Omental fat pad (tissue), 4 donors: ENCODE results near the gene GIMAP1. TPM values are rescaled to one million over a fixed set of nuclear protein-coding genes. Genes with fewer than 3 reads are reported as not detected.

Experiments
- ATAC-seq: fragments of 150-250 bp; one replicate; pipeline ENCODE4 v1.9.1; 2016; ENCODE audit warnings: mild to moderate bottlenecking, moderate library complexity; ENCODE audit not compliant: low FRiP score
- DNase-seq: peaks from one replicate; pipeline ENCODE4 v3.0.0-alpha.2; 2019; ENCODE audit warnings: low spot score
- total RNA-seq, 4 donors: library from RNA; depleted of rRNA; stranded (reverse); fragments of >200 nt; gene quantifications; one replicate each; pipeline ENCODE4 v1.1.0, GENCODE V29; 2016
- TF ChIP-seq, protein P1 (sequence below), 3 donors: fragments of 450-650 bp; IDR thresholded peaks; one replicate each; pipeline ENCODE4 v1.5.1; 2016 to 2017; ENCODE audit warnings: antibody characterized with exemption in 3 of 3, mild to moderate bottlenecking in 3 of 3, moderate library complexity in 2 of 3

GIMAP1 gene
- total RNA-seq, 4 donors from 2014 or later, result 2.1 to 32.2 (median 9.0) TPM

DNA sequence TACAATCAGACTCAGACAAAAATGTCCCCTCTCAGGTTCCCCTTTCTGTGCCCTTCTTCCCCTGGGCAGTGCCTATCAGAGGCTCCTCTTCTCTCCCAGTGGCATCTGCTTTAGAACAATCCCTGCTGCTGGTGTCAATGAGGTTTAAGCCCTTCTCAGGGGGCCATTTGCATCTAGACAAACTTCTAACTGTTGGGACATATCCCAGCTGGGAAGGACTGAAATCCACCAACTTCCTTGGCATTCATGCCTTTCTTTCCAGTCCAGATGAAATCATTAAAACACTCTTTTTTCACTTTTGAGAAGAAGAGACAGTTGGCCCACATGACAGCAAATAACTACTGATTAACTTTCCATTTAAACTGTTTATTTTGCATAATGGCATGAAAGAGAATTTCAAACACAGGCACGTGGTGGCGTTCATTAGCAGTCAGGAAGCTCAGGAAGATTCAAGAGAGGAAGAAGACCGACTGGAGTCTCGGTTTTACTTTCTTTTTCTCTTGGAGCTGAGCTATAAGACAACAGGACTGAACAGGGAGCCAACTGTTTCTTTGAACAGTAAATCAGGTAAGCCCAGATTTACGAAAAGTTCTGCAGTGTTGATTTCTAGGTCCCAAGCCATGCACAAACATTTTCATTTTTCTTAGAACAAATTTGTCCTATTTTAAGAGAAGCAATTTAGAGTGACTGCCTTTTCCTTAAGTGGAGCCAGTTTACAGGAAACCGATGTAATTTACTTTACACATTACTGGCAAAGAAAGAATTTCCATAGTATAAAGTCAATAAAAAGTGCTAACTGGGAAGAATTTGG lies 31.0 kb upstream of the GIMAP1 start, which contains the start of gene GIMAP2:
TSS of gene GIMAP2 (plus strand) at position 488 of the 811 bp plus-strand sequence. CDS start 1,354 bp downstream, outside the sequence.
- DNase-seq (no peak), ATAC-seq (no peak)
- TF ChIP-seq, protein P1, sequence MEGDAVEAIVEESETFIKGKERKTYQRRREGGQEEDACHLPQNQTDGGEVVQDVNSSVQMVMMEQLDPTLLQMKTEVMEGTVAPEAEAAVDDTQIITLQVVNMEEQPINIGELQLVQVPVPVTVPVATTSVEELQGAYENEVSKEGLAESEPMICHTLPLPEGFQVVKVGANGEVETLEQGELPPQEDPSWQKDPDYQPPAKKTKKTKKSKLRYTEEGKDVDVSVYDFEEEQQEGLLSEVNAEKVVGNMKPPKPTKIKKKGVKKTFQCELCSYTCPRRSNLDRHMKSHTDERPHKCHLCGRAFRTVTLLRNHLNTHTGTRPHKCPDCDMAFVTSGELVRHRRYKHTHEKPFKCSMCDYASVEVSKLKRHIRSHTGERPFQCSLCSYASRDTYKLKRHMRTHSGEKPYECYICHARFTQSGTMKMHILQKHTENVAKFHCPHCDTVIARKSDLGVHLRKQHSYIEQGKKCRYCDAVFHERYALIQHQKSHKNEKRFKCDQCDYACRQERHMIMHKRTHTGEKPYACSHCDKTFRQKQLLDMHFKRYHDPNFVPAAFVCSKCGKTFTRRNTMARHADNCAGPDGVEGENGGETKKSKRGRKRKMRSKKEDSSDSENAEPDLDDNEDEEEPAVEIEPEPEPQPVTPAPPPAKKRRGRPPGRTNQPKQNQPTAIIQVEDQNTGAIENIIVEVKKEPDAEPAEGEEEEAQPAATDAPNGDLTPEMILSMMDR (IDR thresholded peaks at IDR 0.05), result no peak

DNA sequence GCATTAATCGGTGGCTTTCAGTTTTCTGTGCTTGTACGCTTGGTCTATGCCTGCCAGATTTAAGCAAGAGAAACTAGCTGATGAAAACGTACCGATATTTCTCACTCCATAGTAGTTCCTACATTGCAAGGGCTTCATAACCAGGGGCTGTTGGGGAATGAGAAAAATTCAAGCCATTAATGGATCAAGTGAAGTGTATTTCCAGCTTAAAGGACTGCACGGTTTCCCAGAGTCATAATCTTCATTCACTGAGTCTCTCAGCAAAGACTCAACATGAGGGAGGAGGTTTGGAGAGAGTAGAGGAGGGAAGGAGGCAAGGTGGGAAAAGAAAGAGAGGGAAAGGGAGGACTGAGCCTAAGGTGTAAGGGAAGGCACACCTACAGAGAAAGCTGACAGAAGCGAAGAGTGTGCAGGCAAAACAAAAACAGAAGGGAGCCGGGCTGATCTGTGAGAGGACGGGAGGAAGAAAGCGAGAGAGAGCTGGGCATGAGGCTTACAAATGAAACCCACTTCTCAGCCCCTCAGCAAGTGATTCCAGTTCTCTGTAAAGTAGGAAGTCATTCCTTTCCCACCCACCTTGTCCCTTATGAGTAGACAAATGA lies 30.3 kb upstream of the GIMAP1 start:
- TF ChIP-seq, protein P1 (IDR thresholded peaks at IDR 0.05), result no peak
- no peak for ATAC-seq
- no peak for DNase-seq

DNA sequence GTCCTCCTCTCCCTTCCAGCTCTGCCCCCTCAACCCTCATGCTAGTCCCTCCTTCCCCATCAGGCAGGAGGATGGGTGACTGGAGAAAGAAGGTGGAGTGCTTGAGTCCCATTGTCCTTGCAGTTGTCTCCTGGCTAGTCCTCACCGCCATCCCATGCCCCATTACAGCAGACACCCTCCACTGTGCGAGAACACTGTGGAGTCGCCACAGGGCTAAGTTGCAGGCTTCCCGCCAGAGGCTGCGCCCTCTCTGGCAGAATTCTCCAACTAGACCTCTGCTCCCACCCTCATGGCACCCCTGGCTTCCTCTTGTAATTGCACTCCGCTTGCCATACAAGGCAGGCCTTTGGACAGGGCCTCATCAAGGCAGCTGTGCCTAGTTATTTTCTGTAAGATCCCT lies 27.8 kb upstream of the GIMAP1 start:
- TF ChIP-seq, protein P1 (IDR thresholded peaks at IDR 0.05), result no peak
- DNase-seq (no peak), ATAC-seq (no peak)

DNA sequence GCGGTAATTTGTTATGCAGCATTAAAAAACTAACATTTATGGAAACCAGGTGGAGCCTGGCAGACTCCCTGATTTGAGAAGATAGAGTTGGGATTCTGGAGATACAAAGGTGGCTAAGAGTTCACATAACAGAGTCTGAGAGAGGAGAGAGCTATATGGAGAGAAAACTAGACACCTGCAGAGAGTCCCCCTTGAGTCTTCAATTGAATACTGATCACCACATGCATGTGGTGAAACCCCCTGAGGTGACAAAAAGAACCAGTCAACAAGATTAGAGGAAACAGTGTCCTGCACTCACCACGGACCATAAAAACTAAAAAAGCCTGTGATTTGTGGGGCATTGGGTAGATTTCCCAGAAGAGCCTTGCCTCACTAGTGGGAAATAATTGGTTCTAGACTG lies 20.8 kb upstream of the GIMAP1 start:
- no peak for ATAC-seq
- TF ChIP-seq, protein P1 (IDR thresholded peaks at IDR 0.05), result no peak

DNA sequence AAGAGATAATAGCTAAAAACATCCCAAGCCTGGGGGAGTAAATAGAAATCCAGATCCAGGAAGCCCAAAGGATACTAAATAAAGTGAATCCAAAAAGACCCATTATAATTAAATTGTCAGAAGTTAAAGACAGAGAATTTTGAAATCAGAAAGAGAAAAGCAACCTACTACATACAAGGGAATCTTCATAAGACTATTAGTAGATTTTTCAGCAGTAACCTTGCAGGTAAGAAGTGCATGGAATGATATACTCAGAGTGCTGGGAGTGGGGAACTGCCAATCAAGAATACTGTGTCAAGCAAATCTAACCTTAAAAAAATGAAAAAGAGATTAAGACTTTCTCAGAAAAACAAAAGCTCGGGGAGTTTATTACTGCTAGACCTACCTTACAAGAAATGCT lies 13.2 kb upstream of the GIMAP1 start:
- no peak for ATAC-seq

More for the DNA sequence above, 20.8 kb upstream of the GIMAP1 start:
- no peak for DNase-seq

DNA sequence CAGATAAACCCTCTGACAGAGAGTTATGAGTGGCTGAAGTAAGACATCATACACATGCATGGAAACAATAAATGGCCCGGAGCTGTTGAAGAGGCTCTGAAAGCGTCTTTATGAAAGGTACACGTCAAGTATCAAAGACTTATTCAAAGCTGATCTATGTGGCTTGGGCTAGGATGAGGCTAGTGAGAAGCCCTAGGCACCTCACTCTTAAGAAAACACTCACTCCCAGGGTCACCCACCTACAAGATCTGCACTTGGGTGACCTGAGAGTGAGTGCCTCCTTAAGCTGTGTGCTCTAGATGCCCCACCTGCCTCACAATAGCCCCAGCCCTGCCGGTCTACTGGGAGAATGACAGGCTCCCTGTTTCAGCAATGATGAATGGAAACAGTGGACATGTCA lies 1.1 kb upstream of the GIMAP1 start:
- no peak for ATAC-seq
- TF ChIP-seq, protein P1 (IDR thresholded peaks at IDR 0.05), result no peak
- DNase-seq, result no peak

More for the DNA sequence above, 13.2 kb upstream of the GIMAP1 start:
- DNase-seq, result no peak
- TF ChIP-seq, protein P1 (IDR thresholded peaks at IDR 0.05), result no peak
